NCI-H345 treated with DMSO at 0.1 percent for 48 hours (cell line): ENCODE measurements around the gene INSC.

Experiments used
- DNase-seq: peaks from one replicate; lab custom pipeline; 2025; ENCODE audit not compliant: unreplicated experiment; lab: John Stamatoyannopoulos, UW

INSC gene

GRCh38 chr11:15286465-15286864, 171.7 kb downstream of the INSC start:
- no peak for DNase-seq

- no peak for DNase-seq
Observed at GRCh38 chr11:15288863-15289262, 174.1 kb downstream of the INSC start.

GRCh38 chr11:15289723-15290122, 175.0 kb downstream of the INSC start:
- DNase-seq = no peak

GRCh38 chr11:15291885-15292284, 177.2 kb downstream of the INSC start:
- DNase-seq = no peak

- no peak for DNase-seq
Observed at GRCh38 chr11:15293975-15294620, 179.4 kb downstream of the INSC start.

GRCh38 chr11:15295695-15296094, 181.0 kb downstream of the INSC start:
- no peak for DNase-seq
